IMR-90 (cell line): ENCODE measurements around the gene PIP5K1A. TPM values are rescaled to one million over a fixed set of nuclear protein-coding genes. Genes with fewer than 3 reads are reported as not detected.
A peak's percentile ranks its signal among the peaks of the same experiment; 100 is the strongest.

ENCODE experiments used
- ATAC-seq: fragments of 200-7000 bp; cut with Tn5 transposase; 2 replicates; pipeline ENCODE4 v1.9.1; 2020; ENCODE audit warnings: low read depth, mild to moderate bottlenecking, moderate library complexity
- BruUV-seq: library from RNA; stranded (reverse); fragments of 400-500 nt; replicated peaks from 2 replicates; lab custom pipeline; 2021; lab: Mats Ljungman, UMichigan
- CTCF ChIA-PET: fragments of 300-600 bp; formaldehyde crosslinking; extraction: SDS; loops from one replicate; lab custom pipeline; 2021; ENCODE audit warnings: antibody characterized with exemption; lab: Yijun Ruan, JAX
- POLR2A ChIA-PET: fragments of 300-600 bp; sonication (Branson Sonifier 250); formaldehyde crosslinking; loops from one replicate; lab custom pipeline; 2022; ENCODE audit warnings: antibody characterized with exemption; ENCODE audit not compliant: unreplicated experiment; lab: Charles Lee
- DNase-seq: peaks from one replicate; pipeline ENCODE4 v3.0.0; 2013
- H2AFZ ChIP-seq: replicated peaks from 2 replicates; pipeline ENCODE3; 2013; ENCODE audit warnings: low read length, mild to moderate bottlenecking; ENCODE audit not compliant: poor library complexity
- H2AK5ac ChIP-seq: 2 replicates; pipeline ENCODE4 v1.6.1; 2013; ENCODE audit warnings: low read depth, low read length, inconsistent platforms
- H2AK9ac ChIP-seq: replicated peaks from 2 replicates; pipeline ENCODE3; 2013; ENCODE audit warnings: mild to moderate bottlenecking, low read depth, low read length, moderate library complexity; ENCODE audit not compliant: poor library complexity
- H2BK120ac ChIP-seq: 2 replicates; pipeline ENCODE4 v1.6.1; 2013; ENCODE audit warnings: low read depth, low read length, inconsistent platforms
- H2BK15ac ChIP-seq: 3 replicates; pipeline ENCODE4 v1.6.1; 2013; ENCODE audit warnings: low read depth, low read length, inconsistent platforms
- H2BK20ac ChIP-seq: 2 replicates; pipeline ENCODE4 v1.6.1; 2013; ENCODE audit warnings: low read depth, mild to moderate bottlenecking, inconsistent platforms, low read length, moderate library complexity
- H2BK5ac ChIP-seq: 2 replicates; pipeline ENCODE4 v1.6.1; 2013; ENCODE audit warnings: mild to moderate bottlenecking, low read depth, low read length, inconsistent platforms; ENCODE audit not compliant: poor library complexity, severe bottlenecking
- H3K14ac ChIP-seq: replicated peaks from 2 replicates; pipeline ENCODE4 v1.6.1; 2013; ENCODE audit warnings: low read depth, low read length, inconsistent platforms
- H3K18ac ChIP-seq: 2 replicates; pipeline ENCODE4 v1.6.1; 2013; ENCODE audit warnings: low read depth, low read length, control low read depth
- H3K23ac ChIP-seq: 2 replicates; pipeline ENCODE4 v1.6.1; 2013; ENCODE audit warnings: low read depth, low read length, inconsistent platforms
- H3K27ac ChIP-seq: 2 replicates; pipeline ENCODE4 v1.5.1; 2013; ENCODE audit warnings: mild to moderate bottlenecking, control low read depth, low read length; ENCODE audit not compliant: insufficient read depth
- H3K27me3 ChIP-seq: 2 replicates; pipeline ENCODE4 v1.6.1; 2013; ENCODE audit warnings: low read length; ENCODE audit not compliant: control insufficient read depth, insufficient read depth
- H3K36me3 ChIP-seq: 2 replicates; pipeline ENCODE4 v1.6.1; 2013; ENCODE audit warnings: low read length, mixed read lengths; ENCODE audit not compliant: control insufficient read depth, insufficient read depth
- H3K4ac ChIP-seq: 2 replicates; pipeline ENCODE4 v1.6.1; 2013; ENCODE audit warnings: low read depth, low read length, inconsistent platforms
- H3K4me1 ChIP-seq: 2 replicates; pipeline ENCODE4 v1.6.1; 2013; ENCODE audit warnings: low read length, mixed read lengths; ENCODE audit not compliant: control insufficient read depth, insufficient read depth
- H3K4me2 ChIP-seq: 2 replicates; pipeline ENCODE4 v1.6.1; 2013; ENCODE audit warnings: low read depth, mild to moderate bottlenecking, control low read depth, low read length, moderate library complexity
- H3K4me3 ChIP-seq: 2 replicates; pipeline ENCODE4 v1.5.1; 2013; ENCODE audit warnings: low read depth, mild to moderate bottlenecking, control low read depth, low read length, moderate library complexity; ENCODE audit not compliant: insufficient read depth
- H3K56ac ChIP-seq: 2 replicates; pipeline ENCODE4 v1.6.1; 2013; ENCODE audit warnings: low read length, inconsistent platforms; ENCODE audit not compliant: insufficient read depth; ENCODE audit errors: extremely low read depth
- H3K79me1 ChIP-seq, 2 experiments: 2 replicates each; pipeline ENCODE4 v1.6.1; 2013; ENCODE audit warnings: low read length in 2 of 2, inconsistent platforms in 1 of 2, low read depth in 1 of 2
- H3K9ac ChIP-seq: 2 replicates; pipeline ENCODE4 v1.6.1; 2013; ENCODE audit warnings: low read depth, low read length, control low read depth
- H3K9me1 ChIP-seq: 2 replicates; pipeline ENCODE4 v1.6.1; 2013; ENCODE audit warnings: low read length, inconsistent platforms; ENCODE audit not compliant: insufficient read depth
- H3K9me3 ChIP-seq: 2 replicates; pipeline ENCODE4 v1.6.1; 2013; ENCODE audit warnings: low read length; ENCODE audit not compliant: control insufficient read depth, insufficient read depth
- H4K20me1 ChIP-seq: 2 replicates; pipeline ENCODE4 v1.6.1; 2013; ENCODE audit warnings: low read length, inconsistent platforms; ENCODE audit not compliant: insufficient read depth
- H4K5ac ChIP-seq: 2 replicates; pipeline ENCODE4 v1.6.1; 2013; ENCODE audit warnings: mild to moderate bottlenecking, low read depth, low read length, control low read depth
- H4K8ac ChIP-seq, 2 experiments: 2 replicates each; pipeline ENCODE4 v1.6.1; 2013; ENCODE audit warnings: low read depth in 2 of 2, low read length in 2 of 2, control low read depth in 1 of 2, inconsistent platforms in 1 of 2
- H4K91ac ChIP-seq: 2 replicates; pipeline ENCODE4 v1.6.1; 2013; ENCODE audit warnings: low read depth, low read length, inconsistent platforms; ENCODE audit not compliant: insufficient read depth
- CHD1 ChIP-seq: IDR thresholded peaks from 2 replicates; pipeline ENCODE4 v1.6.1; 2012; ENCODE audit warnings: low read depth, low read length, improper control_type of control experiment
- MAFK ChIP-seq: IDR thresholded peaks from 2 replicates; pipeline ENCODE4 v1.6.1; 2012; ENCODE audit warnings: low read depth, low read length, improper control_type of control experiment
- MAZ ChIP-seq: IDR thresholded peaks from 2 replicates; pipeline ENCODE4 v1.6.1; 2012; ENCODE audit warnings: low read depth, mild to moderate bottlenecking, low read length, improper control_type of control experiment, moderate library complexity, borderline replicate concordance
- NFE2L2 ChIP-seq: fragments of 150-350 bp; IDR thresholded peaks from 2 replicates; pipeline ENCODE4 v1.6.1; 2016; ENCODE audit warnings: low read depth, mild to moderate bottlenecking, low read length
- POLR2A ChIP-seq: IDR thresholded peaks from 2 replicates; pipeline ENCODE4 v1.6.1; 2012; ENCODE audit warnings: mild to moderate bottlenecking, low read depth, low read length
- RAD21 ChIP-seq: IDR thresholded peaks from 2 replicates; pipeline ENCODE4 v1.6.1; 2012; ENCODE audit warnings: low read length, improper control_type of control experiment
- RCOR1 ChIP-seq: IDR thresholded peaks from 2 replicates; pipeline ENCODE4 v1.6.1; 2012; ENCODE audit warnings: mild to moderate bottlenecking, low read length, improper control_type of control experiment; ENCODE audit not compliant: insufficient replicate concordance
- RFX5 ChIP-seq: IDR thresholded peaks from 2 replicates; pipeline ENCODE4 v1.8.0; 2012; ENCODE audit warnings: low read depth, mild to moderate bottlenecking, low read length, moderate library complexity
- SMC3 ChIP-seq: fragments of 150-350 bp; IDR thresholded peaks from 2 replicates; pipeline ENCODE4 v1.6.1; 2016; ENCODE audit warnings: low read depth, mild to moderate bottlenecking, antibody characterized with exemption, low read length, moderate library complexity
- WGBS, 2 experiments: methylation state at CpG; one replicate each; pipeline versions ENCODE4 v1.1.5 to v1.1.7; 2013; ENCODE audit warnings: missing lambda C conversion rate in 2 of 2; ENCODE audit not compliant: insufficient read length in 1 of 2; ENCODE audit errors: extremely low coverage in 2 of 2; 5-methylcytosine and 5-hydroxymethylcytosine counted together
- dilution Hi-C: fragments of 300-500 bp; cut with HindIII; formaldehyde crosslinking; loops from one replicate; pipeline ENCODE4 v1.14.3; 2018; ENCODE audit warnings: low sequenced_read_pairs; ENCODE audit not compliant: unreplicated experiment
- in situ Hi-C: fragments of 300-500 bp; cut with MboI; formaldehyde crosslinking; loops from 3 replicates; pipeline ENCODE4 v1.14.3; 2019; ENCODE audit warnings: low sequenced_read_pairs, inconsistent platforms, mixed read lengths
- intact Hi-C: fragments of 100-400 bp; cut with micrococcal nuclease; formaldehyde crosslinking; loops from 2 replicates; pipeline ENCODE4 v1.10.0; 2022
- polyA plus RNA-seq, 3 experiments: library from polyadenylated mRNA; depleted of rRNA; stranded (reverse); fragments of >200 nt; gene quantifications; 2 replicates each; pipeline ENCODE4 v1.2.3, GENCODE V29; 2012; ENCODE audit warnings: low replicate concordance in 1 of 3
- total RNA-seq: library from RNA; depleted of rRNA; stranded (reverse); fragments of >200 nt; gene quantifications from 2 replicates; pipeline ENCODE4 v1.2.3, GENCODE V29; 2012
- TF ChIP-seq, protein P1 (sequence below): fragments of 150-350 bp; IDR thresholded peaks from 2 replicates; pipeline ENCODE4 v1.6.1; 2017; ENCODE audit warnings: mild to moderate bottlenecking, antibody characterized with exemption, low read length, low read depth
- TF ChIP-seq, protein P2 (sequence below): conservative IDR thresholded peaks from 2 replicates; pipeline ENCODE4 v1.5.1; 2012; ENCODE audit warnings: mild to moderate bottlenecking, low read depth, low read length, improper control_type of control experiment
- TF ChIP-seq, protein P3 (sequence below): fragments of 150-350 bp; IDR thresholded peaks from 2 replicates; pipeline ENCODE4 v1.6.1; 2016; ENCODE audit warnings: low read depth, mild to moderate bottlenecking, low read length, moderate library complexity, borderline replicate concordance

The PIP5K1A gene
- total and polyA plus RNA-seq, 2 of the 4 experiments (the other 2 are of a cell fraction) = 59.1 to 105 TPM

DNA sequence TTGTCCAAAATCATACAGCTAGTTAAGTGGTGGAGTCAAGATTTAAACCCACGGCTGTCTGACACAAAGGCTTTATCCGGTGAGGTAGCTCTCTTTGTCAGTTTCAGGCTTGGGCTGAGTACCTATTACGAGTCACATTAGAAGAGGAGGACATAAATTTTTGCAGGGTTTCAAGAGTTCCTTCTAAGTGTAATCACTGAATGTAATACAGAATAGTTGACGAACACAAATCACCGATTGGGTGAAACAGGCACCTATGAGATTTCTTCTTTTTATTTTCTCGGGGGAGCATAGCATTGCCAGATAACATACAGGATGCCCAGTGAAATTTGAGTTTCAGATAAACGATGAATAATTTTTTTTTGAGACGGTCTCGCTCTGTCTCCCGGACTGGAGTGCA, 57.0 kb downstream of the PIP5K1A start:
- Histone ChIP-seq H3K9me1 (no peaks in the 10 kb centered on the region), H3K27me3 (no peaks in the 10 kb centered on the region), H4K20me1 (peaks cover 22% of the 10 kb centered on the region), H3K36me3 (no peaks in the 10 kb centered on the region), H3K14ac (peak overlapping the region; percentile 27), H2AK9ac (no peak overlapping the region), H3K9me3 (no peaks in the 10 kb centered on the region), H2BK120ac (no peak overlapping the region), H3K18ac (no peak overlapping the region), H4K8ac (peak overlapping the region in 1 of 2 experiments; percentile 37; a peak in 1 of 4 replicates), H2BK5ac (peak overlapping the region; percentile 57), H3K23ac (peak overlapping the region; percentile 57; the same call in 1 of the 2 replicates), H3K27ac (peak overlapping the region; percentile 8; the same call in 1 of the 2 replicates), H4K5ac (peak overlapping the region; percentile 36; the same call in 1 of the 2 replicates), H2AFZ (no peak overlapping the region), H3K4me1 (no peaks in the 10 kb centered on the region), H3K4me3 (peak overlapping the region; percentile 67), H3K56ac (peak overlapping the region; percentile 64; the same call in 1 of the 2 replicates), H4K91ac (no peak overlapping the region; the same call in 1 of the 2 replicates), H2AK5ac (peak overlapping the region; percentile 63), H3K79me1 (peaks cover 5 to 32% of the 10 kb centered on the region in 2 experiments; a peak in 2 of 4 replicates), H2BK15ac (no peak overlapping the region), H3K4ac (peak overlapping the region; percentile 58; the same call in 1 of the 2 replicates), H3K4me2 (peak overlapping the region; percentile 100), H3K9ac (peak overlapping the region; percentile 84), H2BK20ac (no peak overlapping the region)
- dilution Hi-C loops = no loop called here
- in situ Hi-C loops = no loop called here
- intact Hi-C loops = loop anchor here (10.0 kb wide), 1 partner anchor 151 kb away; no protein-coding TSS in a partner anchor
- POLR2A ChIA-PET = no interaction called here
- DNase-seq (peak; percentile 23), ATAC-seq (peak; percentile 1; the same call in 1 of the 2 replicates)
- BruUV-seq = TSS peak; percentile 66
- TF ChIP-seq, protein P1, sequence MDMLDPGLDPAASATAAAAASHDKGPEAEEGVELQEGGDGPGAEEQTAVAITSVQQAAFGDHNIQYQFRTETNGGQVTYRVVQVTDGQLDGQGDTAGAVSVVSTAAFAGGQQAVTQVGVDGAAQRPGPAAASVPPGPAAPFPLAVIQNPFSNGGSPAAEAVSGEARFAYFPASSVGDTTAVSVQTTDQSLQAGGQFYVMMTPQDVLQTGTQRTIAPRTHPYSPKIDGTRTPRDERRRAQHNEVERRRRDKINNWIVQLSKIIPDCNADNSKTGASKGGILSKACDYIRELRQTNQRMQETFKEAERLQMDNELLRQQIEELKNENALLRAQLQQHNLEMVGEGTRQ = no peak
- TF ChIP-seq, protein P2, sequence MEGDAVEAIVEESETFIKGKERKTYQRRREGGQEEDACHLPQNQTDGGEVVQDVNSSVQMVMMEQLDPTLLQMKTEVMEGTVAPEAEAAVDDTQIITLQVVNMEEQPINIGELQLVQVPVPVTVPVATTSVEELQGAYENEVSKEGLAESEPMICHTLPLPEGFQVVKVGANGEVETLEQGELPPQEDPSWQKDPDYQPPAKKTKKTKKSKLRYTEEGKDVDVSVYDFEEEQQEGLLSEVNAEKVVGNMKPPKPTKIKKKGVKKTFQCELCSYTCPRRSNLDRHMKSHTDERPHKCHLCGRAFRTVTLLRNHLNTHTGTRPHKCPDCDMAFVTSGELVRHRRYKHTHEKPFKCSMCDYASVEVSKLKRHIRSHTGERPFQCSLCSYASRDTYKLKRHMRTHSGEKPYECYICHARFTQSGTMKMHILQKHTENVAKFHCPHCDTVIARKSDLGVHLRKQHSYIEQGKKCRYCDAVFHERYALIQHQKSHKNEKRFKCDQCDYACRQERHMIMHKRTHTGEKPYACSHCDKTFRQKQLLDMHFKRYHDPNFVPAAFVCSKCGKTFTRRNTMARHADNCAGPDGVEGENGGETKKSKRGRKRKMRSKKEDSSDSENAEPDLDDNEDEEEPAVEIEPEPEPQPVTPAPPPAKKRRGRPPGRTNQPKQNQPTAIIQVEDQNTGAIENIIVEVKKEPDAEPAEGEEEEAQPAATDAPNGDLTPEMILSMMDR = no peak
- TF ChIP-seq CHD1 = no peak
- TF ChIP-seq MAZ = no peak
- TF ChIP-seq POLR2A = no peak
- no peak for TF ChIP-seq NFE2L2
- TF ChIP-seq SMC3 = no peak
- TF ChIP-seq RCOR1 = no peak
- TF ChIP-seq RAD21 = no peak
- TF ChIP-seq RFX5 = no peak
- TF ChIP-seq, protein P3, sequence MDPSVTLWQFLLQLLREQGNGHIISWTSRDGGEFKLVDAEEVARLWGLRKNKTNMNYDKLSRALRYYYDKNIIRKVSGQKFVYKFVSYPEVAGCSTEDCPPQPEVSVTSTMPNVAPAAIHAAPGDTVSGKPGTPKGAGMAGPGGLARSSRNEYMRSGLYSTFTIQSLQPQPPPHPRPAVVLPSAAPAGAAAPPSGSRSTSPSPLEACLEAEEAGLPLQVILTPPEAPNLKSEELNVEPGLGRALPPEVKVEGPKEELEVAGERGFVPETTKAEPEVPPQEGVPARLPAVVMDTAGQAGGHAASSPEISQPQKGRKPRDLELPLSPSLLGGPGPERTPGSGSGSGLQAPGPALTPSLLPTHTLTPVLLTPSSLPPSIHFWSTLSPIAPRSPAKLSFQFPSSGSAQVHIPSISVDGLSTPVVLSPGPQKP = no peak
- TF ChIP-seq MAFK = no peak
- CTCF ChIA-PET = interaction anchor here (0.7 to 1.2 kb wide), 2 partner anchors 26 to 66 kb away, joined by 4 to 5 read pairs; partner anchors contain the start of gene VPS72
- WGBS, 2 experiments = 51% methylated on average over 9 of the region's 10 CpGs; no CpG with 5 or more reads in 1 of the 2 experiments
